NCI-H1105 (cell line): Measurements from ENCODE around the gene TLE1.
"Not testable (repeated sequence)": the region's sequence is repeated elsewhere in the genome, so short reads cannot be mapped to it uniquely, and the experiment has no call there.

Experiments
- DNase-seq: peaks from one replicate; lab custom pipeline; 2025; lab: John Stamatoyannopoulos, UW

Gene TLE1

GRCh38 chr9:81689343-81690175 is at the start of gene TLE1:
Gene TLE1 (minus strand): TSS chr9:81689547. CDS start chr9:81688240, 1,307 bp downstream.
- DNase-seq = peak; percentile 98

DNA sequence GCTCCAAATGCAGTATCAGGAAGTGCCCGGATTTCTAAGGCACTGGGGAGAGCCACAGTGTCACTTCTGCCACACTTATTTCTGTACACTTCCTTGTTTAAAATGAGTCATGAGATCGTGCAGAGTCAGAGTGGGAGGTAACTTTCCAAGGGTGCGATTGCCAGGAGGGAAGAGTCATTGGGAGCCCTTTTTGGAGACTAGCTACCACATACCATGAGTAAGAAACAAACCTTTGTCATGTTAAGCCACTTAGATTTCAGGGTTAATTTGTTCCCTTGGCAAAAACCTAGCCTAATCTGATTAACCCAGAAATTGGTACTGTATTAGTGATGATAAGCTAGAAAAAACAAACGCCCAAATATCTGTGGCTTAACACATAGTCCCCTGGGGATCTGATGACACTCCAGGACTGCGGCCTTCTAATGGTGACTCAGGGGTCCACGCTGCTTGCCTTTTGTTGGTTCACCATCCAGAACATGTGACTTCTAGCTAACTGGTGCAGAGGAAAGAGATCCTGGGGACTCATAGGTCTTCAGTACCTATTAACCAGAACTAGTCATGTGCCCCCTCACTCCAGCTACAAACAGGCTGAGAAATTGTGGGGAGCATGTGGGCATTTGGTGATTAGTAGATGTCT is 48.6 kb upstream of the TLE1 start:
- DNase-seq = no peak

DNA sequence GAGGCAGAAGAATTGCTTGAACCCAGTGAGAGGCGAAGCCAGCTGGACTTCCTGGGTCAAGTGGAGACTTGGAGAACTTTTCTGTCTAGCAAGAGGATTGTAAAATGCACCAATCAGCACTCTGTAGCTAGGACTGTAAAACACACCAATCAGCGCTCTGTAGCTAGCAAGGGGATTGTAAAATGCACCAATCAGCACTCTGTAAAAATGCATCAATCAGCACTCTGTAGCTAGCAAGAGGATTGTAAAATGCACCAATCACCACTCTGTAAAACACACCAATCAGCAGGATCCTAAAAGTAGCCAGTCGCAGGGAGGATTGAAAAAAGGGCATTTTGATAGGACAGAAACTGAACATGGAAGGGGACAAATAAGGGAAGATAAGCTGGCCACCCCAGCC is 41.2 kb upstream of the TLE1 start:
- not testable (repeated sequence) for DNase-seq

DNA sequence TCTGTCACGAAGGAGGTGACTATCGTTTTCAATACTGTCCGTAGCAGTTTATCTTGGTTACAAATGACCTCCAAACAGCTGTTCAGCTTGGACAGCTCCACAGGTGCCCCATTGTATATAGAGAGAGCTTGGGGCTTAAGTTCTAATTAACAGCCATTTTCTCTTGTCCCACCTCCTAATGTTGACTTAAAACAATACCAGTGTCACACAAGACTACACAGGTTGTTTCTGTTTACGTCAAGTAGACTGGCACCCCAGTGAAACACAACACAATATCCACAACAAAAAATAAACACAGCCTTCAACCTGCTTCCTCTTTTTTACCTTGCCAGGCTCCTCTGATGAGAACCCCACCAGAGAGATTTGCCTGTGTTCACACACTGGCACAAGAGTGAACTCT is 39.8 kb upstream of the TLE1 start:
- DNase-seq = no peak

- no peak for DNase-seq
Observed at GRCh38 chr9:81724242-81724889, 35.0 kb upstream of the TLE1 start.

GRCh38 chr9:81722277-81722676 is 32.9 kb upstream of the TLE1 start:
- DNase-seq = no peak

DNA sequence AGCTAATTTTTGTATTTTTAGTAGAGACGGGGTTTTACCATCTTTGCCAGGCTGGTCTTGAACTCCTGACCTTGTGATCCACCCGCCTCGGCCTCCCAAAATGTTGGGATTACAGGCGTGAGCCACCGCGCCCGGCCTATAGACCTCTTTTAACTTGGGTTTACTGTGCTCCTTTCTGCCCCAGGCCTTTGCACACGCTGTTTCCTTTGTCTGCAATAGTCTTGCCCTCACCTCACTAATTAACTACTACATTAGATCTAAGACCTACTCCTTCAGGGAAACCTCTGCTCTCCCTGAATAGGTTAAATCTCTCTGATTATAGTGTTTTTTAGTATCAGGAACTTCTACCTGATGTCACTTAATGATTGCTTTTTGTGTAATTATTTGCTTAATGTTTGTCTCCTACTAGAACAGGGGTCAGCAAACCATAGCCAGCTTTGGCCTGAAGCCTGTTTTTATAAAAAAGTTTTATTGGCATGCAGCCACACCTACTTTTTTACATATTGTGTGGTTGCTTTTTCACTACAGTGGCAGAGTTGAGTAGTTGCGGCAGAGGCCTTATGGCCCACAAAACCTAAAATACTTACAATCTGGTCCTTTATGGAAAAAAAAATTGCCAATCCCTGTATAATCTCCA is 31.2 kb upstream of the TLE1 start:
- no peak for DNase-seq

DNA sequence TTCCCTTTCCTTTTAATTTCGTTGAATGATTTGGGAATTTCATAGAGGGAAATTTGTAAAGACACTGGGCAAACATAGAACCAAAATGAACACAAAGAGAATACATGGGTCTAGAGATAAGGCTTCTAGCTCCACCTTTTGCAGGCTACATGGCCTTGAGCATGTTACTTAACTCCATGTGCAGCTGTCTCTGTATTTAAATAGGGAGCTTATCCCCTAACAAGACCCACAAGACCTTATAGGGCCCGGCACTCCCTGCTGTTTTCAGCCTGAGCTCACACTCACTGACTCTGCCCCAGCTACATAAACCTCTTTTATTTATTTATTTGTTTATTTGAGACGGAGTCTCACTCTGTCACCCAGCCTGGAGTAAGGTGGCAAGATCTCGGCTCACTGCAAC is 30.6 kb upstream of the TLE1 start:
- DNase-seq = no peak

DNA sequence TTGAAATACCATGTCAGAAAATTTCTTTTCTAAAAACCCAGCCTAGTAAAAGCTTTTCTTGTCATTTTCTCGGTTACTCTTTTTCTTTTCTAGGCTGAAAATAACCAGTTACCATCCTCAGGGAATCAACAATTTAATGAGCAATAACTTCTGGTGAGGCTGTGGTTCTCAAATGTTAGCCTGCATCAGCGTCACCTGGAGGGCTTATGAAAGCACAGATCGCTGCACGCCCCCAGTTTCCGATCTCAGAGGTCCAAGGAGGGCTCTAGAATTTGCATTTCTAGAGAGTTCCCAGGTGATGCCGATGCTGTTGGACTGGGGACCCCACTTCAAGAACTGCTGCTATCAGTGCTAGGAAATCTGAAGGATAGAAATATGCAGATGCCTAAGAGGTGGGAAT is 28.9 kb upstream of the TLE1 start:
- DNase-seq = no peak

GRCh38 chr9:81717747-81718077 is 28.4 kb upstream of the TLE1 start:
- DNase-seq = no peak

DNA sequence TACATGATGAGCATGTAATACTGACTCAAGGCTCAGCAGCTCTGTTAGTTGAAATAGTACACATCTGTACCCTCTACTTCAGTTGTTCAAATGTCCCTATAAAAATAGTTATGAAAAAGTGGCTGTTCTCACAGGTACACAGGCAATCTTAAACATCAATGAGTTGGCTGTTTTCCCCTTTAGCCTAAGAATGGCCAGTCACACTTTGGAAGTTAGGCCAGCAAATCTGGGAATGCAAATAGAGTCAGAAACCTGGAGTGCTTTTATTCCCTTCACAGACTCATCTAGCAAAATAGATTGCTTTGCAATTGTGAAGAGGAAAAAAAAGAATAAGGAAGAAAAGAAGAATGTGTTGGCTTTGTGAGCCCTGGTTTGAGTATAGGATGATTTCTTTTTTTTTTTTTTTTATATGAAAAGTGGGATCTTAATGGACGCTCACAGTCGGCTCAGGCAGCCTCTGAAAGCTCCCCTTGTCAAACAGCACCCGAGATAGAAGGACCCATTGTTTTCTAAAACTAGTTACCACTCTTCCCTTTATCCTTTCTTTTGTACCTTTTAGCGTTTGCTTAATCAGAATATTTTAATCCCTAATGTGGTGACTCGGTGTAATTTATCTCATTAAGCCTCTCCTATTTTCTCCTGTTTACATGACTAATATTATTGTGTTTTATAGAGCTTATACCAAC is 27.9 kb upstream of the TLE1 start:
- no peak for DNase-seq

DNA sequence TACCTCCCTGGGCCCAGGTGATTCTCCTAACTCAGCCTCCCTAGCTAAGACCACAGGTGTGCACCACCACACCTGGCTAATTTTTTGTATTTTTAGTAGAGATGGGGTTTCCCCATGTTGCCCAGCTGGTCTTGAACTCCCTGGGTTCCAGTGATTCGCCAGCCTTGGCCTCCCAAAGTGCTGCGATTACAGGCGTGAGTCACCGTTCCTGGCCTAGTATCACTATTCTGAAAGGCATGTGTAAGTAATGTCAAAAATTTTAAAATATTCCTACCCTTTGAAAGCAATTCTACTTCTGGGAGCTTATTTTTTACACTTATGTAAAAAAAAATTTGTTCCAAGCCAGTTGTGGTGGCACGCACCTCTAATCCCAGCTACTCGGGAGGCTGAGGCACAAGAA is 27.1 kb upstream of the TLE1 start:
- DNase-seq = no peak

DNA sequence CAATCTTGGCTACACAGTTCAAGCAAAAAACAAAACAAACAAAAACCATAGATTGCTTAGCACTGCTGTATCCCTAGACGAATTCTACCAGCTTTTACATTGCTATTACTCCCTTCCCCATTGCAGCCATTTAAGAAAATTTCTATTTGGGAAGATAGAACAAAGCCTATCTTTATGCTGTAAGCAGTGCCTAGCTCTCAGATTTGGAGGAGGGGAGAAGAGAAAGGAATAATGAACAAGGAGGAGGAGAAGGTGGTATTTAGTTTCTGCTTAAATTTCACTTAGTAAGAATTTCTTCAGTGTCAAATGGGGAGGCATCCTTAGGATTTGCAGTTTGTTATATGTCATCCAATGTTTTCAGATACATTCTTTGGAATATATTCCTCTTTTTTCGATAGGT is 16.2 kb upstream of the TLE1 start:
- DNase-seq = no peak

DNA sequence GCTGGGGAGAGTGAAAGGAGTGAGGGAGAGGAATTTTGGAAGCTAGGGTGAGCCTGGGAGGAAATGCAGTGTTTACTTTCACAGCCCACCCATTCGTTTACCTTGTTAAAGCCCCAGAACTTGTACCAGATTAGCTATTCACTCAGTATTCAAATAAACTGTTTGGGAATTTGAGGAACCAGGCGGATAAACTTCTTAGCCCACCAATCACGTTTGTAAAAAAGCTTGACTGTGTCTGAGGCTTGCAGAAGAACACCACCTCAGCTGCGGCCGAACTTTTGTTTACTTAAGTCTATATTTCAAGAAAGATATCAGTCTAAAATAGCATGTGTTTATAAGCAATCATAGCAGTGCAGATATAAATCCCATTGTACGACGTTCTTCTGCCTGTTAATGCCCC is 5.2 kb upstream of the TLE1 start:
- no peak for DNase-seq

GRCh38 chr9:81693671-81694378 is 4.5 kb upstream of the TLE1 start:
- DNase-seq = no peak

DNA sequence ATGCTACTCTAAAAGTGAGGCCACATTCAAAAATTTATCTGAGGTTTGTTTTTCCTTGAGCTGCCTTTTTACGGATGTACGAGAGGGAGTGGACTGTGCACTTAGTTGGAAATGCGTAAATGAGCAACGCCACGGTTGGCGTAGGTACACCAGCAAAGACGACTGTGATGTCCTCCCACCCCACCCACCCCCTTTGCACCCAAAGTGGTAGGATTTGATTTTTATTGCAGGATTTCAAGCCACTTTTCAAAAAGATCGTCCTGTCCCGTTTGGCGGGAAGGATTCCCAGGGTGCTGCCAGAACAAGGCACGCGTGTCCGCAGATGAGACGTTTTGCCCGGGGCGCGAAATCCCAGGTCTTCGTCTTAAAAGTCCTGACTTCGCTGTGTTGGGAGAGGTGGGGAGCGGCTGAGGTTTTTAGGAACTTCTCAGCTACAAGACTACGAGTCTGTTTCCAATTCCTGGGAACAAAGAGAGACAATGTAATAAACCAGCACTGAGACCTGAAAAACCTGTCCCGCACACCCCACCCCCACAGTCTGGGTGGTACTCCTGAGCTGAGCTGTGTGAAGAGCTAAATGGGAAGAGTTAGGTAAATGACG is 1.0 kb upstream of the TLE1 start:
- DNase-seq = peak; percentile 18

- DNase-seq = not testable (repeated sequence)
Observed at GRCh38 chr9:81689093-81689342, 329 bp downstream of the TLE1 start.

DNA sequence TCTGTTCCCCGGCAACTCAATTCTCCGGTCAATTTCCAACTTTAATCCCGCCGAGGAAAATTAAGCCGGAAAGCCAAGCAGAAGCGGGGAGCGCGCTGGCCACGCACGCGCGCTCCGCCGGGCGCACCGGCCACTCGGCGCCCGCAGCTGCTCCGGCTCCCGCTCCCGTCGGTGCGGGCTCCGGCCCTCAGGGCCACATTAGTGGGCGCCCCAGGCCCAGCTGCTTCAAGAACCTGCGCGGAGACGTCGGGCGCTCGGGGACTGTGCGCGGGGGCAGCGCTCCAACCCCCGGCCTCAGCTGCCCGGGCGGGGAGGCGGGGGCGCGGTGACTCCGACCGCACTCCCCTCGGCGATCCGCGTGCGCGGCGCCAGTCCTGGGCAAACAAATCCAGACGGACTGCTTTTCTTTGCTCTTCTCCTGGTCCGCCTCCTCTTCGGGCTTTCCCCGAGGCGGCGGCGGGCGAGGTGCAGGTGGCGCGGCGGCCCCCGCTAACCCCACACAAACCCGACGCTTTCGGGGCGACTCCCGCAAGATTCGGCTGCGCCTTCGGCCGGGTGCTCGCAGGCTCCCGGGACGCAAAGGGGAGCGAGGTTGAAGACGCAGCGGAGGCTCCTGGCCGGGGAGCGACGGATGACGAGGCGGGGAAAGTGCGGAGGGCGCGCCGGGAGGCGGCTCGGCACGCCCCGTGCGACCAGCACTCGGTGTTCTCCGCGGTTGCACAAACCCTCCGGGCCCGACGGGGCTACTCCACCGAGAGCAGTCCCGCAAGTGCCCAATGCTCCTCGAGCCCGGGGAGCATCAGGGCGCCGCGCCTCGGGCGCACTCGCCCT is 870 bp downstream of the TLE1 start:
- DNase-seq = not testable (repeated sequence)

- no peak for DNase-seq
Observed at GRCh38 chr9:81687521-81688261, 1.7 kb downstream of the TLE1 start.
